GM19328 (cell line): ENCODE results near the gene HCK.
A peak's percentile ranks its signal among the peaks of the same experiment; 100 is the strongest.

Experiments used
- ATAC-seq: cut with Tn5 transposase; IDR thresholded peaks from one replicate; pipeline ENCODE4 v1.9.1; 2021; ENCODE audit warnings: mild to moderate bottlenecking, moderate library complexity; ENCODE audit not compliant: unreplicated experiment

The HCK gene

GRCh38 chr20:32124916-32125454, 72.9 kb downstream of the HCK start:
- no peak for ATAC-seq

GRCh38 chr20:32125506-32125905, 73.5 kb downstream of the HCK start:
- no peak for ATAC-seq

GRCh38 chr20:32126919-32127318, 74.9 kb downstream of the HCK start:
- ATAC-seq, result no peak

GRCh38 chr20:32127347-32127746, 75.3 kb downstream of the HCK start:
- ATAC-seq, result no peak

GRCh38 chr20:32128167-32128566, 76.1 kb downstream of the HCK start:
- no peak for ATAC-seq

- no peak for ATAC-seq
Measured at GRCh38 chr20:32129863-32130262, 77.8 kb downstream of the HCK start.

- no peak for ATAC-seq
Measured at GRCh38 chr20:32130352-32130751, 78.3 kb downstream of the HCK start.

GRCh38 chr20:32130965-32131364, 78.9 kb downstream of the HCK start:
- no peak for ATAC-seq

GRCh38 chr20:32132911-32133549, 81.0 kb downstream of the HCK start:
- ATAC-seq, result peak; percentile 64

GRCh38 chr20:32134026-32134425, 82.0 kb downstream of the HCK start:
- no peak for ATAC-seq

- ATAC-seq, result no peak
Measured at GRCh38 chr20:32135983-32136515, 84.0 kb downstream of the HCK start.

GRCh38 chr20:32138921-32139320, 86.9 kb downstream of the HCK start:
- no peak for ATAC-seq

GRCh38 chr20:32139947-32140346, 87.9 kb downstream of the HCK start:
- ATAC-seq, result no peak

- ATAC-seq, result no peak
Measured at GRCh38 chr20:32140603-32141002, 88.6 kb downstream of the HCK start.

GRCh38 chr20:32141465-32141980, 89.5 kb downstream of the HCK start:
- no peak for ATAC-seq

- no peak for ATAC-seq
Measured at GRCh38 chr20:32142088-32142487, 90.0 kb downstream of the HCK start.

GRCh38 chr20:32142991-32143390, 90.9 kb downstream of the HCK start:
- ATAC-seq, result no peak

- no peak for ATAC-seq
Measured at GRCh38 chr20:32144898-32145662, 93.0 kb downstream of the HCK start.

GRCh38 chr20:32149566-32150170, 97.6 kb downstream of the HCK start:
- no peak for ATAC-seq

- no peak for ATAC-seq
Measured at GRCh38 chr20:32150291-32150848, 98.3 kb downstream of the HCK start.
